NCI-H2081 treated with DMSO at 0.1 percent for 48 hours (cell line): ENCODE data around the gene HACD3.

Experiments
- DNase-seq: peaks from one replicate; lab custom pipeline; 2025; lab: John Stamatoyannopoulos, UW

The HACD3 gene

GRCh38 chr15:65530318-65531111, at the start of gene HACD3:
Gene HACD3 (plus strand): TSS chr15:65530463. CDS start chr15:65530632, 169 bp downstream.
- peak; percentile 46 for DNase-seq

GRCh38 chr15:65484876-65485275, 45.4 kb upstream of the HACD3 start:
- DNase-seq = no peak

- DNase-seq = no peak
These were observed 36.2 kb upstream of the HACD3 start for GRCh38 chr15:65494076-65494475.

- DNase-seq = no peak
These were observed 20.9 kb upstream of the HACD3 start for GRCh38 chr15:65509321-65509720.

- DNase-seq = no peak
These were observed 18.1 kb upstream of the HACD3 start for GRCh38 chr15:65512189-65512588.

GRCh38 chr15:65512807-65513416, 17.4 kb upstream of the HACD3 start:
- no peak for DNase-seq

GRCh38 chr15:65516997-65517865, 13.0 kb upstream of the HACD3 start, which contains the start of gene DPP8:
Gene DPP8 (minus strand): TSS chr15:65517689. CDS start chr15:65512553, 5,136 bp downstream.
- peak; percentile 76 for DNase-seq

GRCh38 chr15:65517866-65518207, 12.4 kb upstream of the HACD3 start:
- no peak for DNase-seq

GRCh38 chr15:65518633-65519285, 11.5 kb upstream of the HACD3 start:
- no peak for DNase-seq

- no peak for DNase-seq
These were observed 8.9 kb upstream of the HACD3 start for GRCh38 chr15:65521350-65521749.

- no peak for DNase-seq
These were observed 6.0 kb upstream of the HACD3 start for GRCh38 chr15:65524226-65524625.

GRCh38 chr15:65525622-65526021, 4.6 kb upstream of the HACD3 start:
- no peak for DNase-seq

- no peak for DNase-seq
These were observed 1.7 kb upstream of the HACD3 start for GRCh38 chr15:65528461-65529060.

- DNase-seq = no peak
These were observed 423 bp upstream of the HACD3 start for GRCh38 chr15:65529762-65530317.

- no peak for DNase-seq
These were observed 2.4 kb downstream of the HACD3 start for GRCh38 chr15:65532738-65533051.

- no peak for DNase-seq
These were observed 2.9 kb downstream of the HACD3 start for GRCh38 chr15:65533057-65533756.

GRCh38 chr15:65535192-65535591, 4.9 kb downstream of the HACD3 start:
- no peak for DNase-seq

- DNase-seq = no peak
These were observed 10.1 kb downstream of the HACD3 start for GRCh38 chr15:65540314-65540713.

- no peak for DNase-seq
These were observed 11.1 kb downstream of the HACD3 start for GRCh38 chr15:65541231-65541820.

- no peak for DNase-seq
These were observed 17.6 kb downstream of the HACD3 start for GRCh38 chr15:65547841-65548240.
